K562 (cell line): ENCODE measurements around the gene PBOV1. TPM values are rescaled to one million over a fixed set of nuclear protein-coding genes. Genes with fewer than 3 reads are reported as not detected.

Experiments used
- C11orf30 ChIP-seq: fragments of 450-650 bp; IDR thresholded peaks from 2 replicates; pipeline ENCODE4 v1.6.1; 2016; ENCODE audit warnings: low read depth, mild to moderate bottlenecking
- ELF1 ChIP-seq: fragments of 200-800 bp; sonication (Bioruptor generic); IDR thresholded peaks from 2 replicates; pipeline ENCODE4 v1.6.1; 2016; ENCODE audit warnings: missing genetic modification characterization, missing compliant biosample characterization
- FOXA3 ChIP-seq, 2 experiments: fragments of 450-650 bp in 1 of 2; sonication (generic) in 1 of 2; formaldehyde crosslinking; IDR thresholded peaks in 1 of 2; conservative IDR thresholded peaks in 1 of 2; 2 replicates each; pipeline versions ENCODE4 v1.4.0 to v1.8.0; 2020 to 2022; ENCODE audit warnings: mild to moderate bottlenecking in 2 of 2, missing genetic modification reagents in 1 of 2
- KDM1A ChIP-seq, 2 experiments: fragments of 450-650 bp; IDR thresholded peaks; 2 replicates each; pipeline ENCODE4 v1.6.1; 2016; ENCODE audit warnings: mild to moderate bottlenecking in 2 of 2
- MAFF ChIP-seq: IDR thresholded peaks from 2 replicates; pipeline ENCODE4 v1.6.1; 2012; ENCODE audit warnings: low read length, improper control_type of control experiment
- MAFG ChIP-seq: fragments of 450-650 bp; conservative IDR thresholded peaks from 2 replicates; pipeline ENCODE4 v1.6.1; 2016; ENCODE audit warnings: missing genetic modification characterization, missing compliant biosample characterization
- MAFK ChIP-seq: IDR thresholded peaks from 2 replicates; pipeline ENCODE4 v1.6.1; 2011; ENCODE audit warnings: low read length, improper control_type of control experiment
- MYC ChIP-seq, 2 experiments: fragments of 250-450 bp in 1 of 2; sonication (Bioruptor Pico) in 1 of 2; IDR thresholded peaks; 2 replicates each; pipeline versions ENCODE4 v1.5.1 to v1.6.1; 2012 to 2021; ENCODE audit warnings: low read depth in 2 of 2, borderline replicate concordance in 1 of 2, improper control_type of control experiment in 1 of 2, low read length in 1 of 2, mild to moderate bottlenecking in 1 of 2, moderate library complexity in 1 of 2
- MYNN ChIP-seq, 2 experiments: sonication (generic); formaldehyde crosslinking in 1 of 2; IDR thresholded peaks; 2 replicates each; pipeline versions ENCODE4 v1.5.0 to v1.6.1; 2016 to 2020; ENCODE audit warnings: antibody characterized with exemption in 1 of 2, missing genetic modification reagents in 1 of 2
- PML ChIP-seq: IDR thresholded peaks from 2 replicates; pipeline ENCODE4 v1.6.1; 2012; ENCODE audit warnings: low read length, inconsistent platforms
- PTTG1 ChIP-seq: fragments of 450-650 bp; IDR thresholded peaks from 2 replicates; pipeline ENCODE4 v1.6.1; 2016; ENCODE audit warnings: low read depth, mild to moderate bottlenecking, missing genetic modification characterization, missing compliant biosample characterization
- PYGO2 ChIP-seq: fragments of 450-650 bp; IDR thresholded peaks from 2 replicates; pipeline ENCODE4 v1.6.1; 2016; ENCODE audit warnings: mild to moderate bottlenecking, missing genetic modification characterization, moderate library complexity, missing compliant biosample characterization
- SETDB1 ChIP-seq: IDR thresholded peaks from one replicate; pipeline ENCODE4 v1.6.1; 2012; ENCODE audit warnings: low read length, control low read depth, inconsistent platforms
- SMAD3 ChIP-seq: fragments of 450-650 bp; formaldehyde crosslinking; conservative IDR thresholded peaks from 2 replicates; pipeline ENCODE4 v1.4.0; 2020; ENCODE audit warnings: mild to moderate bottlenecking
- ZNF23 ChIP-seq: fragments of 250-450 bp; sonication (Bioruptor Pico); IDR thresholded peaks from 2 replicates; pipeline ENCODE4 v1.4.0; 2020; ENCODE audit warnings: mild to moderate bottlenecking
- ZNF316 ChIP-seq: fragments of 450-650 bp; IDR thresholded peaks from 2 replicates; pipeline ENCODE4 v1.6.1; 2016
- ZNF644 ChIP-seq: fragments of 200-800 bp; sonication (Bioruptor generic); IDR thresholded peaks from 2 replicates; pipeline ENCODE4 v1.6.1; 2016; ENCODE audit warnings: low read depth, missing genetic modification characterization, missing compliant biosample characterization
- ZNF696 ChIP-seq: fragments of 250-450 bp; sonication (Bioruptor Pico); conservative IDR thresholded peaks from 2 replicates; pipeline ENCODE4 v1.4.0; 2020; ENCODE audit warnings: mild to moderate bottlenecking, moderate library complexity
- ZNF717 ChIP-seq: fragments of 250-450 bp; sonication (Bioruptor Pico); IDR thresholded peaks from 2 replicates; pipeline ENCODE4 v1.5.0; 2021
- ZNF766 ChIP-seq: fragments of 200-800 bp; sonication (Bioruptor generic); conservative IDR thresholded peaks from 2 replicates; pipeline ENCODE4 v1.6.1; 2016; ENCODE audit warnings: missing genetic modification characterization, missing compliant biosample characterization
- polyA plus RNA-seq, 8 experiments: library from polyadenylated mRNA; depleted of rRNA in 4 of 8; stranded (reverse) in 5 of 8; unstranded in 3 of 8; fragments of >200 nt; fragmentation: Nextera tagmentation in 2 of 8; fragmentation: Illumina TruSeq in 1 of 8; extraction: Ambion mirVana in 2 of 8; extraction: Trizol in 1 of 8; gene quantifications; 2 replicates each; pipeline versions ENCODE4 v1.2.1 to v1.2.3, GENCODE V29; 2011 to 2014; ENCODE audit warnings: inconsistent platforms in 1 of 8, missing spikeins in 1 of 8
- total RNA-seq, 7 experiments: library from RNA; depleted of rRNA in 6 of 7; stranded (reverse); fragments of >200 nt in 6 of 7; fragmentation: Illumina TruSeq in 2 of 7; extraction: Trizol in 2 of 7; gene quantifications; 2 replicates each; pipeline versions ENCODE4 v1.2.1 to v1.2.3, GENCODE V29; 2011 to 2021; ENCODE audit warnings: low replicate concordance in 1 of 7
- TF ChIP-seq, protein P1 (sequence below): IDR thresholded peaks from 3 replicates; pipeline ENCODE4 v1.6.1; 2011; ENCODE audit warnings: borderline replicate concordance, mild to moderate bottlenecking; ENCODE audit not compliant: insufficient read length, insufficient read depth
- TF ChIP-seq, protein P2 (sequence below): fragments of 250-450 bp; sonication (Bioruptor Pico); IDR thresholded peaks from 2 replicates; pipeline ENCODE4 v1.8.0; 2021; ENCODE audit warnings: borderline replicate concordance, mild to moderate bottlenecking, moderate library complexity; ENCODE audit not compliant: poor library complexity, severe bottlenecking

Gene PBOV1
- total and polyA plus RNA-seq, 9 of the 15 experiments (the other 6 are each of a cell fraction or from before 2014, with no cell fraction given): not detected

- TF ChIP-seq KDM1A (IDR thresholded peaks at IDR 0.05) (no peak), ZNF696 (CRISPR knock-in tag) (no peak), MAFF (peak; percentile 44), MAFK (peak; percentile 53; the same call in 1 of the 2 replicates), C11orf30 (peak; percentile 69), MYC (IDR thresholded peaks at IDR 0.05; ENCODE audit: low read depth, low read length) (no peak), MYC (CRISPR knock-in tag; IDR thresholded peaks at IDR 0.05; ENCODE audit: borderline replicate concordance, low read depth) (no peak), SMAD3 (no peak), ZNF316 (peak; percentile 77), MAFG (tag) (peak; percentile 56), FOXA3 (CRISPR knock-in tag; conservative IDR thresholded peaks at IDR 0.05 in 1 of 2, IDR thresholded peaks at IDR 0.05 in 1 of 2) (no peak), ZNF23 (CRISPR knock-in tag) (no peak), PYGO2 (tag) (no peak), MYNN (IDR thresholded peaks at IDR 0.05) (no peak), MYNN (CRISPR knock-in tag; IDR thresholded peaks at IDR 0.05) (no peak), SETDB1 (no peak), ELF1 (tag) (no peak), ZNF717 (CRISPR knock-in tag) (no peak), ZNF644 (tag) (no peak), PTTG1 (tag) (no peak), PML (no peak), ZNF766 (CRISPR knock-in tag) (no peak)
- TF ChIP-seq, protein P1, sequence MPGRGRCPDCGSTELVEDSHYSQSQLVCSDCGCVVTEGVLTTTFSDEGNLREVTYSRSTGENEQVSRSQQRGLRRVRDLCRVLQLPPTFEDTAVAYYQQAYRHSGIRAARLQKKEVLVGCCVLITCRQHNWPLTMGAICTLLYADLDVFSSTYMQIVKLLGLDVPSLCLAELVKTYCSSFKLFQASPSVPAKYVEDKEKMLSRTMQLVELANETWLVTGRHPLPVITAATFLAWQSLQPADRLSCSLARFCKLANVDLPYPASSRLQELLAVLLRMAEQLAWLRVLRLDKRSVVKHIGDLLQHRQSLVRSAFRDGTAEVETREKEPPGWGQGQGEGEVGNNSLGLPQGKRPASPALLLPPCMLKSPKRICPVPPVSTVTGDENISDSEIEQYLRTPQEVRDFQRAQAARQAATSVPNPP: no peak
- TF ChIP-seq, protein P2, sequence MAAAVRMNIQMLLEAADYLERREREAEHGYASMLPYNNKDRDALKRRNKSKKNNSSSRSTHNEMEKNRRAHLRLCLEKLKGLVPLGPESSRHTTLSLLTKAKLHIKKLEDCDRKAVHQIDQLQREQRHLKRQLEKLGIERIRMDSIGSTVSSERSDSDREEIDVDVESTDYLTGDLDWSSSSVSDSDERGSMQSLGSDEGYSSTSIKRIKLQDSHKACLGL: no peak
- TF ChIP-seq, all 486 proteins: peak for 5
Measured at GRCh38 chr6:138235693-138236092, 17.4 kb upstream of the PBOV1 start (continued).
